SK-N-SH treated with all-trans-retinoic acid at 6 μM for 48 hours (cell line): Measurements from ENCODE around the gene EIF4EBP3.

Experiments
- ARNTL ChIP-seq: fragments of 450-650 bp; formaldehyde crosslinking; IDR thresholded peaks from 2 replicates; pipeline ENCODE4 v1.5.0; 2020; ENCODE audit warnings: low read depth, mild to moderate bottlenecking, moderate library complexity, borderline replicate concordance
- BACH2 ChIP-seq: fragments of 250-450 bp; sonication (Bioruptor Pico); IDR thresholded peaks from 2 replicates; pipeline ENCODE4 v1.9.0; 2021; ENCODE audit warnings: mild to moderate bottlenecking, borderline replicate concordance
- CSDC2 ChIP-seq: fragments of 250-450 bp; sonication (Bioruptor Pico); IDR thresholded peaks from 2 replicates; pipeline ENCODE4 v1.5.0; 2020; ENCODE audit warnings: mild to moderate bottlenecking, moderate library complexity
- GLIS3 ChIP-seq: fragments of 250-450 bp; sonication (Bioruptor Pico); IDR thresholded peaks from 2 replicates; pipeline ENCODE4 v1.5.0; 2020; ENCODE audit warnings: mild to moderate bottlenecking, moderate library complexity
- RARB ChIP-seq: fragments of 250-450 bp; sonication (Bioruptor Pico); IDR thresholded peaks from 2 replicates; pipeline ENCODE4 v1.8.0; 2021; ENCODE audit warnings: mild to moderate bottlenecking, moderate library complexity
- TF ChIP-seq, protein P1 (sequence below): fragments of 250-450 bp; sonication (Bioruptor Pico); IDR thresholded peaks from 2 replicates; pipeline ENCODE4 v1.8.0; 2020; ENCODE audit warnings: mild to moderate bottlenecking, moderate library complexity, borderline replicate concordance

DNA sequence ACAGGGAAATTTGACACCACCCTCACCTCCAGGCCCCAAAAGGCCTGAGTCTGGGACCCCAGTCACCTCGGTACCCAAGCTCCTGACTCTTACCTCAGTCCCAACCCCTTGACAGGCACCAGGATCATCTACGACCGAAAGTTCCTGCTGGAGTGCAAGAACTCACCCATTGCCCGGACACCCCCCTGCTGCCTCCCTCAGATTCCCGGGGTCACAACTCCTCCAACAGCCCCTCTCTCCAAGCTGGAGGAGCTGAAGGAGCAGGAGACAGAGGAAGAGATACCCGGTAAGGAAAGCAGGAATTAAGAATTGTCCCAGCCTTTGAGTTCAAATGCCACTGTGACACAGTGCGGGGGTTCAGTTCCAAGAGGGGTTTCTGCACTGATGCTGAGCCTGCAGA lies 1.3 kb downstream of the EIF4EBP3 start:
- no peak for TF ChIP-seq RARB (CRISPR knock-in tag)
- TF ChIP-seq BACH2 (CRISPR knock-in tag) = no peak
- no peak for TF ChIP-seq ARNTL (CRISPR knock-in tag)
- TF ChIP-seq GLIS3 (CRISPR knock-in tag) = no peak
- TF ChIP-seq, protein P1, sequence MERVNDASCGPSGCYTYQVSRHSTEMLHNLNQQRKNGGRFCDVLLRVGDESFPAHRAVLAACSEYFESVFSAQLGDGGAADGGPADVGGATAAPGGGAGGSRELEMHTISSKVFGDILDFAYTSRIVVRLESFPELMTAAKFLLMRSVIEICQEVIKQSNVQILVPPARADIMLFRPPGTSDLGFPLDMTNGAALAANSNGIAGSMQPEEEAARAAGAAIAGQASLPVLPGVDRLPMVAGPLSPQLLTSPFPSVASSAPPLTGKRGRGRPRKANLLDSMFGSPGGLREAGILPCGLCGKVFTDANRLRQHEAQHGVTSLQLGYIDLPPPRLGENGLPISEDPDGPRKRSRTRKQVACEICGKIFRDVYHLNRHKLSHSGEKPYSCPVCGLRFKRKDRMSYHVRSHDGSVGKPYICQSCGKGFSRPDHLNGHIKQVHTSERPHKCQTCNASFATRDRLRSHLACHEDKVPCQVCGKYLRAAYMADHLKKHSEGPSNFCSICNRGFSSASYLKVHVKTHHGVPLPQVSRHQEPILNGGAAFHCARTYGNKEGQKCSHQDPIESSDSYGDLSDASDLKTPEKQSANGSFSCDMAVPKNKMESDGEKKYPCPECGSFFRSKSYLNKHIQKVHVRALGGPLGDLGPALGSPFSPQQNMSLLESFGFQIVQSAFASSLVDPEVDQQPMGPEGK (CRISPR knock-in tag) = no peak
- TF ChIP-seq CSDC2 (CRISPR knock-in tag) = no peak
